HG02885 (cell line): ENCODE measurements around the gene AXIN2.
"Not testable (repeated sequence)": the region's sequence is repeated elsewhere in the genome, so short reads cannot be mapped to it uniquely, and the experiment has no call there.

Source experiments
- ATAC-seq: cut with Tn5 transposase; IDR thresholded peaks from one replicate; pipeline ENCODE4 v1.9.1; 2021; ENCODE audit warnings: mild to moderate bottlenecking; ENCODE audit not compliant: unreplicated experiment, poor library complexity

The AXIN2 gene

GRCh38 chr17:65487990-65488389 is 73.5 kb downstream of the AXIN2 start:
- ATAC-seq = no peak

GRCh38 chr17:65487161-65487560 is 74.3 kb downstream of the AXIN2 start:
- ATAC-seq = no peak

GRCh38 chr17:65485388-65486299 is 75.8 kb downstream of the AXIN2 start:
- no peak for ATAC-seq

GRCh38 chr17:65484405-65484804 is 77.0 kb downstream of the AXIN2 start:
- ATAC-seq = not testable (repeated sequence)

- no peak for ATAC-seq
These were observed 78.0 kb downstream of the AXIN2 start for GRCh38 chr17:65483438-65483837.

GRCh38 chr17:65482201-65482600 is 79.2 kb downstream of the AXIN2 start:
- no peak for ATAC-seq

- ATAC-seq = no peak
These were observed 82.2 kb downstream of the AXIN2 start for GRCh38 chr17:65479282-65479681.
